GM18907 (cell line): ENCODE results near the gene PEPD.

Experiments used
- ATAC-seq: cut with Tn5 transposase; IDR thresholded peaks from one replicate; pipeline ENCODE4 v1.9.1; 2021; ENCODE audit warnings: mild to moderate bottlenecking, moderate library complexity; ENCODE audit not compliant: unreplicated experiment

Gene PEPD

DNA sequence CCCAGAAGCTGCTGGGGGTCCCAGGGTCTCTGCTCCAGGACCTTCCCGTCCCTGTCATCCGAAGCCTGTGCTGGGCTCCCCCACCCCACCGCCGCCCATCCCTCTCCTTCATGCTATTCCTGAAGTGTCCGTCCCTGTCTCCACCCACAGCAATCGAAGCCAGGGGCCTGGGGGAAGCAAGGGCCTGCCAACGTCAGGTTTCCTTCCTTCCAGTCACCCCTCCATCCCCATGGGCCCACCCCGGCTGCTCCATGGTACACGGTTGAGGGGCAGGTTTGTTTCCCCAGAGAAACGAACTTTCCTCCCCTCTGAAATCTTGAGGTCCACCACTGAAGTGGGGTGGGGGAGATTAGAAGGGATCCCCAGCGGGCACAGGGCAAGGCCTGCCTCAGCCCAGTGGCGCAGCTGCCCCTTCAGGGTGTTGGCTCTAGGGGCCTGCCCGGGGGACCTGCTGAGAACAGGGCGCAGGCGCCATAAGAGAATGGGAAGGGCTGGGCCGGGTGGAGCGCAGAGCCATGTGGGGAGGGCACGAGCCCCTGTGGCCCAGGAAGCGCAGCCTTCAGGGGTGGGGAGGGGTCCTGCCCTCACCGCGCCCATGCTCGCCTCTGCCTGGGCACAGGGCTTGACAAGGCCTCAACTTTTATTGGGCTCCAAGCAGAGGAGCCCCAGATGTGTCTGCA is 132.0 kb downstream of the PEPD start:
- ATAC-seq = no peak

DNA sequence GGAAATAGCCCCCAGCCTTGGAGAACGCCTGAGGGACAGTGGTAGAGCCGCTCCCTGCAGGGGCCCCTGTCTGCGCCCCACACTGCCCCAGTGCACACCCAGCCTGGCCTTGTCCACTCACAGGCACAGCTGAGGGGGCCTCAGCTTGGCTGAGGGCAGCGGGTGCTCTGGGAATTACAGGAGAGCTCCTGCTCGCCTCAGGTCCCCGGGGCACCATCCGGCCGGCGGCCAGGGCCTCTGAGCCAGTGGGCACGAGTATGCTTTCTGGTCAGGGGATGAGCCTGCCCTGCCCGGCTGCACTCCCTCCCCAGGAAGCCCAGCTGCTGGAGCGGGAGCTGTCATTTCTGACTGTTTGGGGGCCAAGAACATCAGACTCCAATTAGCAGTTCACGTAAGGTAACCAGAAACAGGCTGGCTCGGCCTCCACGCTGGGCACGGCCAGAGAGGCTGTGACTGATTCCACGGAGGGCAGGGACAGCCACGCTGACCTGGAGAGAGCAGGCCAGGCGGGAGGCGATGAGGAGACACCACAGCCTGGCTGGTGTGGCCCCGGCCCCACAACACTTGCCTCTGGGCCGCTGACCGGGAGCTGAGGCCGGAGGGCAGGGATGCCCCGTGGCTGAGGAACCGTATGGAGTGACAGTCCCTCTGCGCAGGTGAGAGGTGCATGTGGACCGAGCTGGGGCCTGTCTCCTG is 132.7 kb downstream of the PEPD start:
- ATAC-seq = no peak

DNA sequence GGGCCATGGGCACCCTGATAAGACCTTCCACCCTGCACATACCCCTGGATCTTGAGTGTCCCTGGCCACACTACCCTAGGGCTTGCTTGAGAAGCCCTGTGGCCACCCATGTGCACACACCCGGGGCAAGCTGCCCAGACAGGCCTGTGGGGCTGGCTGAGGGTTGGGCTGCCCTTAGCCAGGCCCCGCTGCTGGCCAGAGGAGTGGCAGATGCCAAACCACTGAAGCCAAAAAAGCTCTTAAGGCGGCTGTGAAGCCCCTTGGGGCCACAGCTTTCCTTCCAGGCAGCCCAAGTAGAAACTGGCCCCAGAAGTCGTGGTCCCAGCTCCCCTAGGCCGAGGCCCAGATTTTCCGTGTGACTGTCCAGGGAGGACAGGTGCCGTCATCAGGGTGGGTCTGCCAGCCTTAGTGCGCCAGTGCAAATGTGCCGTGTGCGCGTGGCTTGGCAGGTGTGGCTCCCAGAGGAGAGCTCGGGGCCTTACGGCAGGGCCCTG is 133.3 kb downstream of the PEPD start:
- no peak for ATAC-seq

DNA sequence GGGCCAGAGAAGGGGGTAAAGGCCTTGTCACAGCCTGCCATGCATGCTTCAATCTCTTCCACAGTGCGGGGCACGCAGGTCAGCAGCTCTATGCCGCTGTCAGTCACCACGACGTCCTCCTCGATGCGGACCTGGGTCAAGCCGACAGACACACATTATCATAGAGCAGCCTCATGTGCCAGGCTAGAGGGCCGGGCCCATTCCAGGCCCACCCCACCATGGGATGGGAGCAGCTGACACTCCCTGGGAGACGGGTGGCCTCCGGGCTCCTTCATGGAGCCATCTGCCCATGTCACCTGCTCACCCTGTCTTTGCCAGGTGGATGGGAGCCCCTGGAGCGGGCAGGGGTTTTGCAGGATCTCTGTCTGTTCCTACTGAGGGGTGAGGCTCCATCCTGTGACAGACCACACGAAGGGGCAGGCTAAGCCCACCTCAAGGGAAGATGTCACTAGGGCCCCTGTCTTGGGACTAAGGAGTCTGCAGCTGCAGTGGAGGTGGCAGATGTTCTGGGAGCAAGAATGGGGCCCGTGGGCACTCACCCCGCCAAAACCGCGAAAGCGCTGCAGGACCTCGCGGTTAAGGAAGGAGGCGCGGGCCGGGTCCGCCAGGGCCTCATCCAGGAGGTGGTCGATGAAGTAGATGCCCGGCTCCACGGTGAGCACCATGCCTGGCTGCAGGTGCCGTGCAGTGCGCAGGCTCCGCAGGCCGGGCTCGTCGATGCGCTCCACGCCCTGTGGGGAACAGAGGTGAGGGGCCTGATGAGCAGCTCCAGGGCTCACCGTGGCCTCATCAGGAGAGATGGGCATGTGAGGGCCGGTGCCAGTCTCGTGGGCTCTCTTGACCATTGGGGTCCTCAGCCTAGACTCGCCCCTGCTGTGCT is 134.0 kb downstream of the PEPD start:
- no peak for ATAC-seq

DNA sequence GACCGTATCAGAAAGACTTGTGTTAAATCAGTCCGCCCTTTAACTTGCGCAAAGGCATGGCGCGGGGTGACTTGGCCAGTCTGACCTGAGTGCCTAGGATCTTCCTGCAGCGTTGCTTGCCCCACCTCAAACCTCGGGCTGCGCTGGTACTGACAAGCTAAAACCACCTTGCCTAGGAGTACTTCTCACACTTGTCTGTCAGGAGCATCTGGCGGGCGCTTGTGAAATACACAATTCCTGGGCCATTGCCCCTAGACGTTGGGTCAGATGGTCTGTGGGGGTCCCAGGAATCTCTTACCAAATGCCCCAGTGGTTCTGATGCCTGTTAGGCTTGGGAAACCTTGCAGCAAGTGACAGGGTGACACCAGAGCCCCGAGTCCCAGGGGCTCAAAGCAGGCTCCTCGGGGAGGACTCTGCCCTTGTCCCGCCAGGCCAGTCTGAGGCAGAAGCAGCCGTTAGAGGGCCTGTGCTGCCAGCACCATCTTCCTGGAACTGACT is 135.2 kb downstream of the PEPD start:
- ATAC-seq = no peak

DNA sequence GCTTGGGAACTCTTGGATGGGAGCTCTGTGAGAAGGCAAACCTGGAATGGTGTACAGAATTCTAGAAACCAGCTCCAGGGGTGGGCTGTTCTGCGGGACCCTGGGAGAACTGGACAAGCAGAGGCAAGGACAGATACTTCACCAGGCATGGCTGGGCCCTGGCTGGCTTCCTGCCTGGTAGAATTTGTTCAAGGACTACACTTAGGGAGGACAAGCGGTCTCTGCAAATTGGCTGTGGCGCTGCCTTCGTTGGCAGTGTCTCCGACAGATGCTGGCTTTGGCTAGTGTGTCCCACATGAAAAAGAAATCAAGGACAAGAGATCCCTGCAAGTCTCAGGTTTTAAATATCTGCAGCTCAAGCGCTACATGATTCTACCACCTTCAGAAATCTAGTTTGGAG is 135.6 kb downstream of the PEPD start:
- no peak for ATAC-seq

DNA sequence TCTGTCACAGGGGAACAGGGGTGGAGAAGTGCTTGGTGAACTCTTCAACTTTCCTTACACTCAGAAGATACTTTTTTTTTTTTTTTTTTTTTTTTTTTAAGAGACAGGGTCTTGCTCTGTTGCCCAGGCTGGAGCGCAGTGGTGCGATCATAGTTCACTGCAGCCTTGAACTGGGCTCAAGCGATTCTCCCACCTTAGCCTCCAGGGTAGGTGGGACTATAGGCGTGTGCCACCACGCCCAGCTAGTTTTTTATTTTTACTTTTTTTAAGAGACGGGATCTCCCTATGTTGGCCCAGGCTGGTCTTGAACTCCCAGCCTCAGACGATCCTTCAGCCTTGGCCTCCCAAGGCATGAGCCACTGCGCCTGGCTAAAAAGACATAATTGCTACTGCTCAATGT is 136.6 kb downstream of the PEPD start:
- ATAC-seq = no peak

DNA sequence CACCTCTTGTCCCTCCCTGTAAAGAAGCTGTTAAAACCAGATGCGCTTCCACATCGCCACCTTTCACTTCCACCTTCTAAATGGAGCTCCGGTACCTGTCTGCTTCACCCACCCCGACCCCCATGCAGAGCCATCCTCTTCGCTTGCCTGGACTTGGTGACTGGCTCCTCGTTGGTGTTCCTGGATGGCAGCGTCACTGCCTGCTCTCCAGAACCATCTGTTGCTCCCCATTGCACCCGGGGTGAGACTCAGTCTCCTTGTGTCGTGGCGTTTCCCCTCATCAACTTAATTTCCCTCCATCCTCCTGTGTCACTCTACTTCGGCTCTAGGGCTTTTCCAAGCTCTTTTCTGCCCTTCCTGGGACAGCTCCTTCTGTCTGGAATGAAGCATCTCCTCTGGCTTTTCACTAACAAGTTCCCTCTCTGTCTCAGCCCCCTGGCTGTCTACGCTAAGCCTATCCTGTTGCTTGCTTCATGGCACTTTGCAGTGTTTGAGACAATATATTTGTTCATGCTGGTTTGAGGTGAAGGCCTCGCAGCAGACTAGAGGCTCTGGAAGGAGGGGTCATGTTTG is 137.8 kb downstream of the PEPD start:
- no peak for ATAC-seq

DNA sequence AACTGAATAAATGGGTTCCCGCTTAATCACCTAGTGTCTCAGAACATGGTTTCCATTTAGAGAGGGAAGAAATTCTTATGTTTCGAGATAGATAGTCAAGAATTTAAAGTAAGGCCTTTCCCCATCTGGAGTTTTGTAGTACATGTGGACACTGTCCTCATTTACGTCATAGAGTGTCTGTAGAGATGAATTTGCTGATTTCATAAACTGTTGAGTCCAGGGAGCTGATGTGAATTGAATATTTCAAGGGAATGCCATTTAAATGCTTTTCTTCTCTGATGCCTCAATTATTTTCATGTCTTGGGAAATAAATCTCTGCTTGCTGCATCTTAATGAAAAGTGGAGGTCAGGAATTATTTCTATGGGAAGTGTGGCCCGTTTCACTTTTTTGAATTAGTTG is 138.6 kb downstream of the PEPD start:
- ATAC-seq = no peak

DNA sequence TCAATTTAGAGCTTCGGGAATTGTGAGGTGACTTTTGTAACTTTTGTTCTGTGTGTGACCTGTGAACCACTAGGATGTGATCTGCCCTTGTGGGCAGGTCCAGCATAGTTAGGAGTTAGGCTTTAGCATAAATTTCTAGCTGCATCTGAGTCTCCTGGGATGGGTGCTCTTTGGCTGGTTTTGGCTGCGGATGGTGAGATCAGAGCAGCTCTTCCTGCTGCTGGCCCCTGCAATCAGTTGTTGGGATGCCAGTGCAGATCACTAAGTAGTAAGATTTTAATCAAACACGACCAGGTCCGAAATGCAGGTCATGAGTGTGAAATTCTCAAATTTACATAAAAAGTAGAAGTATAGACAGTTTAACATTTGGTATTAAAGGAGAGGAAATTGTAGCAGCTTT is 139.6 kb downstream of the PEPD start:
- no peak for ATAC-seq

DNA sequence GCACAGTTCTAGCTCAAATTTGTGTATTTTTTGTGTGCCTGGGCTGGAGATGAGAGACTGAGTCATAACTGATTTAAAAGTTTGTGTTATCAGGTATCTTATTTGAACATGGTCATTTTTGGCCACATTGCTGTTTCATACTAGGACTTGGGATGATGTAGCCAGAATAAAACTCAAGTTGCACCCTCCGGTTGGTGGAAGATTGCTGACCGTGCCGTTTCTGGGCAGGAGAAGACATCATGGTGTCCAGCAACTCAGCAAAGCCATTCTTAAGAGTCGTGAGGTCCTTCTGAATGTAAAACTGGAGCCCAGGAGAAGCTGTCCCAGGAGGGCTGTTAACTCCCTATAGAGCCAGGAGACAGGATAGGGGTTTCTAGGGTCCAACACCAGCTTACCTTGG is 140.5 kb downstream of the PEPD start:
- ATAC-seq = no peak

DNA sequence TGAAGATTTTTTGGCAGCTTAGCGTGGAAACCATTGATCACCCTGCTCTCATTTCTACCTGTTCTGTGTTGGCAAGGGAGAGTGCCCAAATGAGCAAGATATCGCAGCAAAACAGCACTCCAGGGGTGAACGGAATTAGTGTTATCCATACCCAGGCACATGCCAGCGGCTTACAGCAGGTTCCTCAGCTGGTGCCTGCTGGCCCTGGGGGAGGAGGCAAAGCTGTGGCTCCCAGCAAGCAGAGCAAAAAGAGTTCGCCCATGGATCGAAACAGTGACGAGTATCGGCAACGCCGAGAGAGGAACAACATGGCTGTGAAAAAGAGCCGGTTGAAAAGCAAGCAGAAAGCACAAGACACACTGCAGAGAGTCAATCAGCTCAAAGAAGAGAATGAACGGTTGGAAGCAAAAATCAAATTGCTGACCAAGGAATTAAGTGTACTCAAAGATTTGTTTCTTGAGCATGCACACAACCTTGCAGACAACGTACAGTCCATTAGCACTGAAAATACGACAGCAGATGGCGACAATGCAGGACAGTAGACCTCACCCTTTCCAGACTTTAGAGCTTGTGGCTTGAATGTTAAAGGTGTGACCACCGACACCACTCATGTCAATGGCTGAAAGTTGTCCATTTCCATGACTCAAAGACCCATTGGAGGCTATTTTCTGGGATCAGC is 142.3 kb downstream of the PEPD start:
- no peak for ATAC-seq

DNA sequence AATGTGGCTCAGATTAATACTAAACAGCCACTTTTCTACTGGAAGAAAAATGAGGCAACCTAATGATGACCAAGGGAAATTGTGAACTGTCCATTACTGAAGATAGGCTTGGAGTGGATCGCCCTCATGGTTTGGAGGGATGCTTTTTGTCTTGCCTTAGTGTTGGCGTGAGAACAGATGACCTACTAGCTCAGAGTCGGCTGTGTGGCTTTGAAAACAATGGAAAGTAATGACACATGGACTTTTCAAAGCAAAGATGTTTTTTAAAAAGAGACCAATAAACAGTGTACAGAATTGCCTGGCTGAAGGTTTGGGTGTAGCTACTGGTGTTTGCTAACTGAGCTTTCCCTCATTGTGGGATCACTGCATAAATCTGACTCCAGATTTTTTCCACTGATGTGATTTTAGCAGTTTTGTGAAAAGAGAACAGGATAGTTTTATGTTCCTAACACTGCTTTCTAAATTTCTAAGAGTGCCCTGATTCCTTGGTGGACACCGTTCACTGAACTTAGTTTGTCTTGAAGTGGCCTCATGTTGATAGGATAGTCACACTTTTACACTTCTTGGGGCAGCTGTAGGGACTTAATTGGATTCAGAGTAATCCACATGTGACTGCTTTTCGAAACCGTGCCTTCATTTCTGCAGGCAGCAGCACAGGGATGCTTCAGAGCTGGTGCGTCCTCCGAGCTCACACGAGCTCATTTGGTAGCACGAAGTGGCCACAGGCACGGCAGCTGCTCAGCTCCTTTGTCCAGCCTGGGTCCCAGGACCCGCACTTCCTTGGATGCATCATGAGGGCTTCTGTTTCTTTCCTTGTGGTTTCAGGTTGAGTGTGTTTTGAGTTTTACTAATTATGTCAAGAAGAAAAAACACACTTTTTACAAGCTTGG is 143.8 kb downstream of the PEPD start:
- ATAC-seq = no peak

DNA sequence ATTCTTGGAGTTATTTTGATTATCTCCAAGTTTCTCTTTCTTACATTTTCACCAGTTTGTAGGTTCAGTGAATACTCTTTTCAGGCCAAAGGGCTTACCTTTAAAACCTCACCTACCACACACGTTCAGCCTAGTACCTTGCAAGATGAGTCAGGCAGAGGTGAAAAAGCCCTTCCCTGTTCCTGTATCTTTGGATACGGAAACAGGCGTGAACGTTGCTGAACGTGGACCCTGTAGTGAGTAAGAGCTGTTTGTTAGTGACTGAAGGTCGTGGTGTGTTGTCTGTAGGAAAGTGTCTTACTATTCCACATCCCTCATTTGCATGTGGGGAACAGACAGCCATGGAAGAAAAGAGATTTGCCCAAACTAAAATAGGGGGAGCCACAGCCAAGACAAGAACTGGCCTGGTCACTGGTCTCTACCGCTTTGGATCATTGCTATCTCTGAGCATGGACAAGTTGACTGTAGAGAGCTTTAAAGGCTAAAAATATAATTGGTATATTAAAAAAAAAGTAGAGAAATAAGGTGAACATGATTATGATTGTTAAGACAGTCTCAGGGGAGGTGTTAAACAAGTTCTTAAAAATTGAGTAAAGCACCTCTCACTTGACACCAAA is 144.5 kb downstream of the PEPD start:
- ATAC-seq = no peak

DNA sequence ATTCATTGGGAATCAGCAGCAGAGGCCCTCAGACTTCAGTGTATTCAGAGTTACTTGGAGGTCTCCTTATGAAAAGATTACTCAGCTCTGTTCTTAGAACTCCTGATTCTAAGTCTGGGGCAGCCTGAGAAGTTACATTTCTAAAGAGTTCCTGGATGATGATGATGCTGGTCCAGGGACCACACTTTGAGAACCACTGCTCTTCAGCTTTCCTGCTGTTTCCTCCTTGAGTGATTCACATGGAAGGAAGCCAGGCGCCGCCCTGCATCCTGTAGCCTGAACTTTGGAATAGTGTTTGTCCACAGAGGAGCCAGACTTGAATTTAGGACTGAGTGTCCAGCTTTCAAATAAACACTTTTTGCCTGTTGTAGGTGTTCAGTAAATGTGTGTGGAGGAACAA is 145.2 kb downstream of the PEPD start:
- ATAC-seq = no peak

DNA sequence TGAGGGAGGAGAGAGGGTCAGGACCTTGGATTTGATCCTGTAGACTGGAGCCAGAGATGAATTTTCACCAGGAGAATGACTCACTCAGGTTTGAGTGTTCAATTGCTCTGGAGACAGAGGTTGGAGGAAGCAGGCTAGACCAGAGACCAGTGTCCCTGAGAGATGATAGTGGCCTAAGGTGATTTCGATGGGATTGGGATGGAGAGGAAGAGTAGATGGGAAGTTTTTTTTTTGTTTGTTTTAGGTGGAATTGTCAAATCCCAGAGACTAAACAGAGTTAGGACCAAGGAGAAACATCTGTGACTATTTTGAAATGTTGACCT is 145.8 kb downstream of the PEPD start:
- ATAC-seq = no peak

DNA sequence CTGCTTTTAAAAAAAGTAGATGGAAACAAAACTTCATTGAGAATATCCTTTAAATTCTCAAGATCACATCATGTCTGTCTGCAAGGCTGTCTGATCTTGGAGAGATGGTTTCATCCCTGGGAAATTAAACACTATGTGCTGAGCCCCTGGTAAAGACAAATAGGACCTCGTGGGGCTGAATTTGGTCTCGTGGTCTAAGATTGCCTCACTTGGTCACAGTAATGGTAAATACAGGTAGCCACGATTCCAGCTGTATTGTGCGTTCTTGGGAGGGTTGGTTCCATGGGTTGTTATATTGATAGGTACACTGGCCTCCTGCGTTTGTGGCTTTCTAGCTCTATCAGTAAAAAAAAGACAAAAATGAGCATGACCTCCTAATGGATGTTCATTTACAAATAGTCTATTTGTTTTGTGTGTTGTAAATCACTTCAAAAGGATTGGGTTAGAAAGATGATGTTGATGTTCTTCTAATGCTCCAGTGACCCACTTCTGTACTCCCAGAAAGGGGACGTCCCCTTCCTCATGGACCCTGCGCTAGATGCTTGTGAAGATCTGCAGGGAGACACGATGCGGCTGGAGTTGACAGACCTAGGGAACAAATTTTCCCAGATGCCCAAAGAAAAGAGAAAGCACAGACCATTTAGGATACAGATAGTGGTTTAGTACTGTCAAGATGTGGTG is 146.3 kb downstream of the PEPD start:
- ATAC-seq = no peak

DNA sequence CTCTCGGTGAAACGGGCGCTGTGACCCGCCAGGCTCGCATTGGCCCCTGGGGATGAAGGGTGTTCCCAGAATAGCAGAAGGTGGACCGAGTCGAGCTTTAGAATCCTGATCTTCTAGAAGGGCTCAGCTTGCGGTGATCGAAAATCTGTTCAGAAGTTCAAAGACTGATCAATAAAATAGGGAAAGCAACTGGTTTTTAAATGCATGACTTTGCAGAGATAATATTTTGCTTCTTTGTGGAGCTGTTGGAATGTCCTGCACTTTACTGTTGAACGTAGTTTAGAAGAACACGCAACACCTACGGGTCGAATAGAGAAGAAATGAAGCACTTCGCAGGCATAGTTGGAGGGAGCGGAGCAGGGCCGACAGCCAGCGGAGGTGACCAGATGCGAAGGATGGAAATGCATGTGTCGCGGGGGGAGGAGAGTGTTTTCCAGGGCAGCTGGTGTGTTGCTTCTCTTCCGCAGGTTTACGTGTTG is 147.3 kb downstream of the PEPD start:
- no peak for ATAC-seq
